GM10248 (cell line): ENCODE results near the gene WDFY4.

Source experiments
- CTCF ChIA-PET: fragments of 300-600 bp; sonication (Branson Sonifier 250); formaldehyde crosslinking; extraction: SDS; loops from one replicate; lab custom pipeline; 2021; ENCODE audit warnings: antibody characterized with exemption; lab: Yijun Ruan, JAX
- POLR2A ChIA-PET: fragments of 350-650 bp; sonication (Branson Sonifier 250); formaldehyde crosslinking; extraction: SDS; loops from one replicate; lab custom pipeline; 2020; ENCODE audit warnings: antibody characterized with exemption; lab: Yijun Ruan, JAX
- DNase-seq: peaks from one replicate; pipeline ENCODE4 v3.0.0; 2012; ENCODE audit errors: extremely low spot score
- TF ChIP-seq, protein P1 (sequence below): IDR thresholded peaks from 2 replicates; pipeline ENCODE4 v1.5.1; 2012; ENCODE audit warnings: mild to moderate bottlenecking, low read depth; ENCODE audit errors: extremely low read depth, missing control alignments, control extremely low read depth

WDFY4 gene

DNA sequence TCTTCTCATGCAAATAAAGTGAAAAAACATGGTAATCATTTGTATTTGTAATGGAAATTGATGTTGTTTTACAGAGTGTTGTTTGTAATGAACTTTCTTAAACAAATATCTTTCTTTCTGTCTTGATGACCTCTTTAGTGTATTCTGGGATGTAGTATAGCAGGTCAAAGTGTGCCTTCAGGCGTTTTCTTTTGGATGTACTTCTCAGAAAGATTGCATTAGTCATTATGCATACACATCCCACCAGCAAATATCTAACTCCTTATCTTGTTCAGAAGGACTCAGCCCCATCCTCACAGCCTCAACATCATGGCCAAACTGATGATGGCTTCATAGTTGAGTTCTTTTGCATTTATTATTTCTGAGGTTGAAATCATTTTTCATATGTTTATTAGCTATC lies 130.3 kb downstream of the WDFY4 start:
- ChIA-PET POLR2A (no interaction called here), CTCF (no interaction called here)
- TF ChIP-seq, protein P1, sequence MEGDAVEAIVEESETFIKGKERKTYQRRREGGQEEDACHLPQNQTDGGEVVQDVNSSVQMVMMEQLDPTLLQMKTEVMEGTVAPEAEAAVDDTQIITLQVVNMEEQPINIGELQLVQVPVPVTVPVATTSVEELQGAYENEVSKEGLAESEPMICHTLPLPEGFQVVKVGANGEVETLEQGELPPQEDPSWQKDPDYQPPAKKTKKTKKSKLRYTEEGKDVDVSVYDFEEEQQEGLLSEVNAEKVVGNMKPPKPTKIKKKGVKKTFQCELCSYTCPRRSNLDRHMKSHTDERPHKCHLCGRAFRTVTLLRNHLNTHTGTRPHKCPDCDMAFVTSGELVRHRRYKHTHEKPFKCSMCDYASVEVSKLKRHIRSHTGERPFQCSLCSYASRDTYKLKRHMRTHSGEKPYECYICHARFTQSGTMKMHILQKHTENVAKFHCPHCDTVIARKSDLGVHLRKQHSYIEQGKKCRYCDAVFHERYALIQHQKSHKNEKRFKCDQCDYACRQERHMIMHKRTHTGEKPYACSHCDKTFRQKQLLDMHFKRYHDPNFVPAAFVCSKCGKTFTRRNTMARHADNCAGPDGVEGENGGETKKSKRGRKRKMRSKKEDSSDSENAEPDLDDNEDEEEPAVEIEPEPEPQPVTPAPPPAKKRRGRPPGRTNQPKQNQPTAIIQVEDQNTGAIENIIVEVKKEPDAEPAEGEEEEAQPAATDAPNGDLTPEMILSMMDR, result no peak
- DNase-seq, result no peak

DNA sequence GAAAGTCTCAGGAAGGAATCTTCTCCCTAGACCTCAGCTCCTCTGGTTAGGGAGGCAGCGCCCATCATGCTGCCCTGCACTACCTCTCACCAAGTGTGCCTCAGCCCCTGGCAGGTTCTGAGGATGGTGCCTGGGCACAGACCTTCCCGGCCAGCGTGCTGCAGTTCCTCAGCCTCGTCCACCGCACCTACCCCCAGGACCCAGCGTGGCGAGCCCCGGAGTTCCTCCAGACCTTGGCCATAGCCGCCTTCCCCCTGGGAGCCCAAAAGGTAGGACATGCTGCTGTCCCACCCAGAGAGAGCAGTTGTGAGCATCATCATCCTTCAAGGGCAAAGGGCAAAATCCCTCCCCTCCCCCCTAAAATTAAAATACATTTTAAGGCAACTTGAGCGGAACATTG lies 132.5 kb downstream of the WDFY4 start:
- ChIA-PET POLR2A (no interaction called here), CTCF (interaction anchor here (0.9 to 1.3 kb wide), 3 partner anchors 13 to 160 kb away, joined by 3 to 4 read pairs (median 4); no protein-coding TSS in a partner anchor)
- no peak for DNase-seq
- TF ChIP-seq, protein P1, result no peak

DNA sequence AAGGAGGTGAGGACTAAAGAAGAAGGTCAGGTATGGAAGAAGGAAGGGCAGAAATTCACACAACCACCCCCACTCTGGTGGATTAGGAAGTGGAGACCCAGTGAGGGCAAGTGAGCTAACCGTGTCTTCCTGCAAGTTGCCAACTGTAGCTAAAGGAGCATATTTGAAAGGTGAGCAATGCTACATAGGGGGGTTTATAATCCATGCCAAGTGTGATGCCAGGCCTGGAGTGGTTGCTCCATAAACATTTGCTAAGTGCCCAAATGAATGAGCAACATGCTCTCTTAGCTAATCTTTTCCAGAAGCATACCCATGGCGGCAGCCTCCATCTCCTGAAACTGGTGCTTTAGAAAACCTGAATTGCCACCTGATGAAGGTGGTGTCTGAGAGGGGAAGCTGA lies 133.4 kb downstream of the WDFY4 start:
- DNase-seq, result no peak
- TF ChIP-seq, protein P1, result no peak
- ChIA-PET CTCF (interaction anchor here (1.0 to 1.3 kb wide), 2 partner anchors 12 to 161 kb away, joined by 4 read pairs; no protein-coding TSS in a partner anchor), POLR2A (no interaction called here)

DNA sequence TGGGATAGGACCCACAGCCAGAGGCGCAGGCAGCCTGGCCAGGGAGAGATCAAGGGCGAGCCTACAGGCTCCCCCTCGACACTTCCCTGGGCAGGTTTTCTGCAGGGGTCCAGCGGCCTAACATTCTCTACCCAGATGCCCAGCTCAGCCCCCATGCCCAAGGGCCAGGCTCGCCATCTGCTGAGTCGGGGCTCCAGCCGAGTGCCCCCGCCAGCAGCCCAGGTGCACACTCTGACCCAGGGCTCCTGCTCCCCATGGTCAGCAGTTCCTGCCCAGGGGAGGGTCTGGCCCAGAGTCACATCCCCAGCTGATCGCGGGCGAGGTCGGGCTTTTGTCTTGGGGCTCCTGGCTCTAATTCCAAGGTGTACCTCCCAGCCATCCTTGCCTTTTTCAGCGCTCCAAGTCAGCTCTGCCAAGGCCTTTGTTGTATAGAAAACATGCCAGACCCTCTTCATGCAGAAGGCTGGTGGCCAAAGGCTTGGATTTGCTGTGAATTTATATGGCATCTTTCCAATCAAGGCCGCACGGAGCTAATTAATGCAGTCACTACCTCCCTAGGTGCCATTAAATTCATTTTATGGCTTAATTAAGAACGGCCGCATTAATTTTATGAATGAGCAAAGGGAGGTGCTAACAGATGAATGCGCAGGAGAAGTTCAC lies 134.3 kb downstream of the WDFY4 start:
- TF ChIP-seq, protein P1, result no peak
- no peak for DNase-seq
- POLR2A ChIA-PET, result no interaction called here
- CTCF ChIA-PET, result interaction anchor here (1.0 to 1.5 kb wide), 3 partner anchors 14 to 162 kb away, joined by 3 read pairs; no protein-coding TSS in a partner anchor

DNA sequence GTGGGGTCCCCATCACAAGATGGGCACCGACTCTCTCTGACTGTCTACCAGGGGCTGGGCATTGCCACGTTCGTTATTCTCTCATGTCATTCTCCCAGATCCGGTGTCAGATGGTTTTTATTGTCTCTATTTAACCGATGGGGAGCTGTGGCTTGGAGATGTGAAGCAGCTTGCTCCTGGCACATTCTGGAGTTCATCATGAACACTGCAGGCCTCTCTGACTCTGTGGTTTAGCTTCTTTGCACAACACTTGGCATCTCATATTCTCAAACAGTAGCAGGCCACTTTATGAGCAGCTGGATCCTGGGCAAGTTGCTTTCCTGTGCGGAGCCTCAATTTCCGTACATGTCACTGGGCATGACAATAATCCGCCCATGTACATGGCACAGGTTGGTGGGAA lies 135.1 kb downstream of the WDFY4 start:
- ChIA-PET POLR2A (no interaction called here), CTCF (interaction anchor here (1.0 to 1.8 kb wide), 4 partner anchors 12 to 163 kb away, joined by 3 to 6 read pairs (median 3); no protein-coding TSS in a partner anchor)
- no peak for DNase-seq
- TF ChIP-seq, protein P1, result no peak

DNA sequence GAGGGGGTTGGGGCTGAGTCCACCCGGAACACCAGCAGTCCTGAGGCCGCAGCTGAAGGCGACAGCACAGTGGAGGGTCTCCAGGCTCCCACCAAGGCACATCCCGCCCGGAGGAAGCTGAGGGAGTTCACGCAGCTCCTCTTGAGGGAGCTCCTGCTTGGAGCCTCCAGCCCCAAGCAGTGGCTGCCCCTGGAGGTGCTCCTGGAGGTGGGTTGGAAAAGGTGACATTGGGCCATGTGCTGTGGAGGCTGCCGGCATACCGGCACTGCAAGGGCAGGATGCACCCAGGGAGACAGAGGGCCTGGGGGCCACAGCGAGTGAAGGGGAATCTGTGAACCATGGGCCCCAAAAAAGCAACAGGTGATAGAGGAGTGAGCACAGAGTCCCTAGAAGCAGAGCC lies 135.6 kb downstream of the WDFY4 start:
- ChIA-PET CTCF (interaction anchor here (1.3 to 1.8 kb wide), 3 partner anchors 12 to 56 kb away, joined by 3 to 6 read pairs (median 3); no protein-coding TSS in a partner anchor), POLR2A (no interaction called here)
- TF ChIP-seq, protein P1, result no peak
- no peak for DNase-seq
